AG10803 (cell line): ENCODE results near the gene HSF4.

Experiments
- DNase-seq: peaks from one replicate; pipeline ENCODE4 v3.0.0; 2010; ENCODE audit warnings: low read depth
- H3K4me3 ChIP-seq: 2 replicates; pipeline ENCODE4 v1.5.1; 2011; ENCODE audit warnings: mild to moderate bottlenecking, low read length, control low read depth
- TF ChIP-seq, protein P1 (sequence below): conservative IDR thresholded peaks from 2 replicates; pipeline ENCODE4 v1.5.1; 2011; ENCODE audit warnings: mild to moderate bottlenecking, low read length, control low read depth, inconsistent platforms

HSF4 gene

DNA sequence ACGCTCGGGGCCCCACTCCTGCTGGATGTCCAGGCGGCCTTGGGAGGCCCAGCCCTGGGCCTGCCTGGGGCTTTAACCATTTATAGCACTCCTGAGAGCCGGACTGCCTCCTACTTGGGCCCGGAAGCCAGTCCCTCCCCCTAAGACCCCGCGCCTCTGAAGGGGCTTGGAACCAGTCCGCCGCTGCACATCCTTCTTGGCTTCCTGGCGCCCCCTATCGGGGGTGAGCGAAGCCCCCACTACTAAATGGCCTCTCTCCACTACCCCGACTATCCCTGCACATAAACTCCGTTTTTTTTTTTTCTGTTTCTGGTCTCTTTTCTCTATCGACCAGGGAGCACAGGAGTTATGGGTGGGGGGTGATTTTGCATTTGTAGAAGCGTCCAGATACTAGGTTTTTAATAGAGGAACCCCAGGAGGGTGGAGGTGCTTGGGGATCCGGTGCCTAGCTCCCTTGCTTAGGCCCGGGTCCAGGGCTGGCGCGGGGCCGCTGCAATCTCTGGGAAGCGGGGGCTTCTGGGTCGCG, 5.2 kb downstream of the HSF4 start:
- TF ChIP-seq, protein P1, sequence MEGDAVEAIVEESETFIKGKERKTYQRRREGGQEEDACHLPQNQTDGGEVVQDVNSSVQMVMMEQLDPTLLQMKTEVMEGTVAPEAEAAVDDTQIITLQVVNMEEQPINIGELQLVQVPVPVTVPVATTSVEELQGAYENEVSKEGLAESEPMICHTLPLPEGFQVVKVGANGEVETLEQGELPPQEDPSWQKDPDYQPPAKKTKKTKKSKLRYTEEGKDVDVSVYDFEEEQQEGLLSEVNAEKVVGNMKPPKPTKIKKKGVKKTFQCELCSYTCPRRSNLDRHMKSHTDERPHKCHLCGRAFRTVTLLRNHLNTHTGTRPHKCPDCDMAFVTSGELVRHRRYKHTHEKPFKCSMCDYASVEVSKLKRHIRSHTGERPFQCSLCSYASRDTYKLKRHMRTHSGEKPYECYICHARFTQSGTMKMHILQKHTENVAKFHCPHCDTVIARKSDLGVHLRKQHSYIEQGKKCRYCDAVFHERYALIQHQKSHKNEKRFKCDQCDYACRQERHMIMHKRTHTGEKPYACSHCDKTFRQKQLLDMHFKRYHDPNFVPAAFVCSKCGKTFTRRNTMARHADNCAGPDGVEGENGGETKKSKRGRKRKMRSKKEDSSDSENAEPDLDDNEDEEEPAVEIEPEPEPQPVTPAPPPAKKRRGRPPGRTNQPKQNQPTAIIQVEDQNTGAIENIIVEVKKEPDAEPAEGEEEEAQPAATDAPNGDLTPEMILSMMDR: peak; percentile 61
- no peak for DNase-seq
- peak overlapping the region; percentile 65 for H3K4me3 ChIP-seq

DNA sequence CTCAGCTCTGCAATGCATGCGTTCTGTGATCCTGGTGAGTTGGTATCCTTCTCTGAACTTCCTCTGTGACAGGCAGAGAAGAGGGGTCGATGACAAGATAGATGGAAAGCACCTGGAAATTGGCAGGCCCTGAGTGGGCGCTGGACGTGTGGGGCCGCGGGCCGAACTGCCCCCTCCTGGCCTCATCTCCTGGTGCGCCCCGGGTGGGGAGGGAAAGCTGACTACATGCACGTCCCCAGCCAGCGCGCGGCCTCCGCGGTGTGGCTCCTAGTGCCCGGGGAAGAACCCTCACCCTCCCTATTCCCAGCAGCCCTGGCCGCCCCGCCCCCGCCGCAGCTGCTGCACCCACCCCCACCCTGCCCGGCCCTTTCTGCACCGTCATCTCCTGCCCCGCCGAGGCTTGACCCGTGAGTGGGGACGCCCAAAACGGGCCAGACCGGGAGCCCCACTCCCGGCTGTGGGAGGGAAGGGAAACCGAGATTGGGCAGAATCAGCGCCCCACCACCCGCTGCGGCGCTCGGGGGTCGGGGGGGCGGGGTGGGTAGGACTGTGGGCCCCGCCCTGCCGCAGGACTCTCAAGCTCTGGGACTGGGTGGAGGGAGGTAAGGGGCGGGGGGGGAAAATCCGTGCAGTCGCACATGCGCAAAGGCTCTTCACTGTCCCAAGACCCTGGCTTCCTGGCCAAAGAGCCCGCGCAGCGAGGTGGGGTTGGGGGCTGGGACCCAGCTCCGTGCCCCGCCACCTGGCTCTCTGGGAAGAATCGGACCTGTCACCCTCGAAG, 5.8 kb downstream of the HSF4 start, which contains the start of gene NOL3:
NOL3 (plus strand) TSS at position 371 of the 781 bp plus-strand sequence.
- TF ChIP-seq, protein P1: 0 out of 2 replicates have a peak, but pooled peaks have one; percentile 2
- peak; percentile 81 for DNase-seq
- peak within 1 kb of the TSS; percentile 65 for H3K4me3 ChIP-seq

DNA sequence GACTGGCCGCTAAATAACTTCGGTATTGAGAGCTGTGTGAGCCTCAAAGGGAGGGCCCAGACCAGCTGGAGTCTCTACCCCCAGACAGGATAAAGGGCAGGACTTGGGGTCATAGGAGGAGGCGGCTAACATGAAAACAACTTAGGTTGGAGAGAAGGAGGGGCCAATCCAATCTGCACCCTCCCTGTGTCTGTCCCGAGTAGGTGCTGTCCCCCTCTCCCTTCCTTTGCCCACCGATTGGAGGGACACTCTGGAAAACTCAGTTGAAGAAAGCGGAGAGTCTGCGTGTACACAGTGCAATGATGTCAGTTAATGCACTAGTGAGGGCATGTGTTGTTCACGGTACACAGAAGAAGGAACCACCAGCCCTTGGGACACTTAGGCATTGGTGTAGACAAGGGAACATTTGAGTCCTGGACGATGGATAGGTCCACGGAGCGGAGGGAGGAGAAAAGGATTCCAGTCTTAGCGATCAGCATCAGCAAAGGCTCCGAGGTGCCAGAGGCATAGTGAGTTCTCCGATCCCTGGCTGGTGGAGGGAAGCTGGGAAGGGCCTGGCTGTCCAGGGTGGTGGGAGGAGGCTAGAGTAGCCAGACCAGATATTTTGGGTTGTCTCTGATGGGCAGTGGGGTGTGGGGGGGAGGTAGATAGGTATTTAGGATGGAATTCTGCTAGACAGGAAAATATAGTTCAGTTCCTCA, 6.6 kb downstream of the HSF4 start:
- DNase-seq: peak; percentile 45
- H3K4me3 ChIP-seq: peak overlapping the region; percentile 65
- TF ChIP-seq, protein P1: no peak

DNA sequence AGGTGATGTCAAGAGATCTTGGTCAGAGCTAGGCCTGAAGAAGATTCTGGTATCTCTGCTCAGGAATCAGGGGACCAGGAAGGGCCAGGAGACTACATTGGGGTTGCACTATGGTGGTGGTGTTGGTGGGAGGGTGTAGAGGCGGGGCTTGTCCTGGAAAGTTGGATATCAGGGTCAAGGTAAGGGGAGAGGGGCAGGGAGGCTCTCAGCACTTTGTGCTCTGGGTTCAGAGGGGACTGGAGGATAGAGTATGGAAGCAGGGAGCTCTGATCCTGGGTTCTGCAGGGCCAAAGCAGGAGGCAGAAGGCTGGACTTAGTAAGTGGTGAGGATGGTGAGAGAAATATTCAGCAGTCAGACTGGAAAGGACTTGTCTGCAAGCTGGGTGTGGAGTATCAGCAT, 8.8 kb downstream of the HSF4 start:
- peak overlapping the region; percentile 59 for H3K4me3 ChIP-seq
- DNase-seq: no peak
- TF ChIP-seq, protein P1: no peak

DNA sequence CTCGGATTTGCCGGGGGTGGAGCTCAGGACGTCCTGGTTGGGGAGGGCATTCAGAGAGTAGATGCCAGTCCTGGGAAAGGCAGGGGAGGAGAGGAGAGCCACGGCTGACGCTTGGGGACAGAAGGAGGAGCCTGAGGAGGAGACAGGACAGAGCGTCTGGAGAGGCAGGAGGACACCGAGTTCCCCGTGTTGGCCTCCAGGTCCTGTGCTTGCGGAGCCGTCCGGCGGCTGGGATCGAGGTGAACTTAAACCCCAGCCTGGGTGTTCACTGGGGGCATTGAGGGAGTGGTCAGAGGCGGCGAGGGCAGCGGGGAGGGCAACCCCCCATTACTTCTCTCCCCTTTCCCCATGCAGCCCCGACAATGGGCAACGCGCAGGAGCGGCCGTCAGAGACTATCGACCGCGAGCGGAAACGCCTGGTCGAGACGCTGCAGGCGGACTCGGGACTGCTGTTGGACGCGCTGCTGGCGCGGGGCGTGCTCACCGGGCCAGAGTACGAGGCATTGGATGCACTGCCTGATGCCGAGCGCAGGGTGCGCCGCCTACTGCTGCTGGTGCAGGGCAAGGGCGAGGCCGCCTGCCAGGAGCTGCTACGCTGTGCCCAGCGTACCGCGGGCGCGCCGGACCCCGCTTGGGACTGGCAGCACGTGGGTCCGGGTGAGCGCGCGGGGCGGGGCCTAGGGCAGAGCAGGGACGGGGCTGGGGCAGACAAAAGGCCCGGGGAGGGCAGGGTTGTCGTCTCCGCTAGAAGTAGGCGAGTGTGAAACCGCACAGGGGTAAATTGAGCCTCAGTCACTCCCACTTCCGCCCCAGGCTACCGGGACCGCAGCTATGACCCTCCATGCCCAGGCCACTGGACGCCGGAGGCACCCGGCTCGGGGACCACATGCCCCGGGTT, 9.5 kb downstream of the HSF4 start:
- peak; percentile 81 for DNase-seq
- TF ChIP-seq, protein P1: peak; percentile 26; the same call in 1 of the 2 replicates
- peak overlapping the region; percentile 59 for H3K4me3 ChIP-seq

DNA sequence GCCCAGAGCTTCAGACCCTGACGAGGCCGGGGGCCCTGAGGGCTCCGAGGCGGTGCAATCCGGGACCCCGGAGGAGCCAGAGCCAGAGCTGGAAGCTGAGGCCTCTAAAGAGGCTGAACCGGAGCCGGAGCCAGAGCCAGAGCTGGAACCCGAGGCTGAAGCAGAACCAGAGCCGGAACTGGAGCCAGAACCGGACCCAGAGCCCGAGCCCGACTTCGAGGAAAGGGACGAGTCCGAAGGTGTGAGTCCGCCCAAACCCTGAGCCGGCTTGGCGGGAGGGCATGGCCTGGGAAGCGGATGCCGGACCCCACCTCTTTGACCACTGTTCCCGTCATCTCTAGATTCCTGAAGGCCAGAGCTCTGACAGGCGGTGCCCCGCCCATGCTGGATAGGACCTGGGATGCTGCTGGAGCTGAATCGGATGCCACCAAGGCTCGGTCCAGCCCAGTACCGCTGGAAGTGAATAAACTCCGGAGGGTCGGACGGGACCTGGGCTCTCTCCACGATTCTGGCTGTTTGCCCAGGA, 10.2 kb downstream of the HSF4 start:
- TF ChIP-seq, protein P1: no peak

More for the DNA sequence above, 10.2 kb downstream of the HSF4 start:
- no peak for DNase-seq
- H3K4me3 ChIP-seq: peak overlapping the region; percentile 59; the same call in 1 of the 2 replicates
